ENCODE results near the gene ZNF827. TPM values are rescaled to one million over a fixed set of nuclear protein-coding genes. Genes with fewer than 3 reads are reported as not detected.

Gene ZNF827
- total and polyA plus RNA-seq, 2 of the 8 experiments (the other 6 are each of a cell fraction or from before 2014, with no cell fraction given), result 25.3 to 26.2 TPM

DNA sequence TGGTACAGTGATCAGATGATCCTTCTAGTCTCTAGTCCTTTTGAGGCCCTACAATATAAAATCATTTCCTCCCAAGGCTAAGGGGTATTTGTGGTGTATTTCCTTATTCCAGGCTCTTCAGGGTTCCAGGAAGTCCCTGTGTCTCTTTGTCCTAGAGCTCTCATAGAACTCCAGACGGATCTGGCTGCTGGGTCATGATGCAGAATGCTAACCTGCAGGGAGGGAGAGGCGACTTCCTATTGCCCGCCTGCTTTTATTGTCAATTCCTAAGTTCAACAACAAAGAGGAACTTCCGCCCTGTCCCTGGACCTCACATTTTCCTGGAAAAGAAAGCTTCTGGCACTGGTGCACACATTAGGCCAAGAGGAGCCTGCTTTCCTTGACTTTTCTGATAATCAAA lies 45.9 kb upstream of the ZNF827 start:
- no peak for FAIRE-seq
- H3K4me1 ChIP-seq (replicated peaks in 1 of 4; ENCODE audit: control insufficient read depth in 3 of 4, insufficient read depth in 4 of 4, low read length in 3 of 4), result peaks cover 0 to 2% (median 0%) of the 10 kb centered on the region in 4 experiments; a peak in 2 of 7 replicates
- TF ChIP-seq SUZ12 (IDR thresholded peaks at IDR 0.05; ENCODE audit: low read length) (no peak), JUN (IDR thresholded peaks at IDR 0.05; ENCODE audit: low read depth, low read length) (no peak), YY1 (IDR thresholded peaks at IDR 0.05; ENCODE audit: low read depth, low read length) (no peak), ZNF274 (IDR thresholded peaks at IDR 0.05; ENCODE audit: borderline replicate concordance, extremely low read depth, low read length) (no peak), CREB1 (IDR thresholded peaks at IDR 0.05) (no peak), RNF2 (IDR thresholded peaks at IDR 0.05; ENCODE audit: borderline replicate concordance, low read depth, low read length, missing control alignments, poor library complexity, severe bottlenecking) (no peak)

More for the DNA sequence above, 45.9 kb upstream of the ZNF827 start:
- Histone ChIP-seq H3K27ac (ENCODE audit: low read depth, low read length) (no peak overlapping the region), H2BK15ac (ENCODE audit: low read length) (no peak overlapping the region), H3K79me2 (ENCODE audit: control insufficient read depth in 1 of 2, insufficient read depth in 2 of 2, low read length in 2 of 2) (no peaks in the 10 kb centered on the region), H3K9ac (replicated peaks in 1 of 4; ENCODE audit: extremely low read depth in 1 of 4, low read depth in 3 of 4, low read length in 3 of 4) (no peak overlapping the region), H2BK5ac (ENCODE audit: low read depth, low read length) (no peak overlapping the region), H3K23me2 (ENCODE audit: low read depth, low read length) (no peaks in the 10 kb centered on the region; the same call in 1 of the 2 replicates), H3K4me3 (ENCODE audit: extremely low read depth in 1 of 4, insufficient read depth in 2 of 4, low read depth in 3 of 4, low read length in 4 of 4) (no peak overlapping the region), H3K18ac (ENCODE audit: extremely low read depth, low read length) (no peak overlapping the region; the same call in 1 of the 2 replicates), H2BK12ac (ENCODE audit: low read depth, low read length) (no peak overlapping the region), H3K79me1 (ENCODE audit: low read depth, low read length) (no peaks in the 10 kb centered on the region), H2BK120ac (replicated peaks; ENCODE audit: low read depth, low read length) (no peak overlapping the region), H4K20me1 (replicated peaks in 1 of 2; ENCODE audit: control insufficient read depth in 1 of 2, insufficient read depth in 2 of 2, low read length in 2 of 2) (no peaks in the 10 kb centered on the region), H3K4me2 (ENCODE audit: insufficient read depth in 1 of 2, low read depth in 2 of 2, low read length in 2 of 2) (no peak overlapping the region), H3K14ac (ENCODE audit: insufficient read length) (no peak overlapping the region), H4K5ac (ENCODE audit: insufficient read length, low read depth, low read length) (no peak overlapping the region), H3K56ac (replicated peaks; ENCODE audit: insufficient read length, low read depth, low read length) (no peak overlapping the region), H2AK5ac (ENCODE audit: low read depth, low read length) (no peak overlapping the region), H2BK20ac (ENCODE audit: low read length) (no peak overlapping the region), H3K36me3 (ENCODE audit: control insufficient read depth in 2 of 4, insufficient read depth in 4 of 4, low read length in 3 of 4) (no peaks in the 10 kb centered on the region), H3K4ac (replicated peaks; ENCODE audit: insufficient read length, low read depth, low read length) (no peak overlapping the region), H4K8ac (ENCODE audit: extremely low read depth, insufficient read depth, low read length) (no peak overlapping the region), H3K27me3 (replicated peaks in 1 of 4; ENCODE audit: control insufficient read depth in 3 of 4, extremely low read depth in 1 of 4, insufficient read depth in 3 of 4, low read length in 3 of 4) (no peaks in the 10 kb centered on the region), H4K91ac (replicated peaks; ENCODE audit: insufficient read length, low read length) (no peak overlapping the region), H2AFZ (ENCODE audit: low read length) (peak overlapping the region; percentile 74), H3K9me3 (ENCODE audit: insufficient read depth in 2 of 2, low read depth in 1 of 2, low read length in 1 of 2) (no peaks in the 10 kb centered on the region), H3K23ac (ENCODE audit: insufficient read length) (no peak overlapping the region)
- DNase-seq (ENCODE audit: low read depth in 1 of 2, low spot score in 2 of 2), result no peak
- POLR2A ChIA-PET (ENCODE audit: partially characterized antibody), result no interaction called here
- 65% methylated on average over 4 of the region's 4 CpGs; no CpG with 5 or more reads in 1 of the 2 experiments for WGBS, 2 experiments (ENCODE audit: extremely low coverage in 1 of 2, insufficient coverage in 1 of 2, insufficient read length in 1 of 2, insufficient replicate concordance in 2 of 2, low coverage in 1 of 2, low lambda C conversion rate in 2 of 2, missing lambda C conversion rate in 1 of 2)
- CTCF ChIA-PET (ENCODE audit: partially characterized antibody), result no interaction called here

Data from H1 (cell line).